ENCODE measurements around the gene DLX3.

DNA sequence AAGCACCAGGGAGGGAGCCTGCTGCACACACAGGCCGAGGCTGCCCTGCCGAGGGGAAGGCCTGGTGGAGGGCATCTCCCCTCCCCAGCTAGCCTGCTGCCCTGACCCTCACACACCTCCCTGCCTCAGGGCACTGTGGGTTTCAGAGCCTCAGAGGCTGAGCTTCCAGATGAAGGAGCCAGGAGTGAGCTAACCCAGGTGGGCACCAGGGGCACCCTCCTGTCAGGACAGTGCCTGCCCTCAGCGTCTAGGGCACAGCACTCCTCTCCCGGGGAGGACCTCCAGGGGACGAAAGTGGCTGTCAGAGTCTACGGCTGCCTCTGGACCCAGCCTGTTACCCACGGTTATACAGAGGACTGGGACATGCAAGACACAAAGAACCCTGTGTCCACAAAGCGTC is 48.8 kb downstream of the DLX3 start:
- TF ChIP-seq POLR2A (IDR thresholded peaks at IDR 0.05) (no peak), CTCF (IDR thresholded peaks at IDR 0.05) (no peak)

All from uterus (tissue), 2 donors.